ENCODE data around the gene TPP1. TPM values are rescaled to one million over a fixed set of nuclear protein-coding genes. Genes with fewer than 3 reads are reported as not detected.

Gene TPP1
- total and polyA plus RNA-seq, 10 of the 15 experiments (the other 5 are each of a cell fraction or from before 2014, with no cell fraction given) = 7.5 to 64.6 (median 38.3) TPM

GRCh38 chr11:6571434-6572008, 47.7 kb downstream of the TPP1 start:
- CTCF ChIA-PET = no interaction called here
- no peak for ATAC-seq
- POLR2A ChIA-PET = no interaction called here
- in situ Hi-C loops (cut with MboI) (no loop called here), intact Hi-C loops (cut with micrococcal nuclease; ENCODE audit: unreplicated experiment) (no loop called here)
- DNase-seq (ENCODE audit: low read depth, low spot score) = no peak
- 94% methylated on average over 22 of the region's 22 CpGs for WGBS (ENCODE audit: insufficient coverage, insufficient replicate concordance, low lambda C conversion rate, missing lambda C conversion rate)
- TF ChIP-seq SRF (IDR thresholded peaks at IDR 0.05; ENCODE audit: low read depth in 2 of 2, low read length in 2 of 2) (no peak), TAF1 (IDR thresholded peaks at IDR 0.05; ENCODE audit: borderline replicate concordance, low read depth, low read length) (no peak), NR2F1 (conservative IDR thresholded peaks at IDR 0.05) (no peak), NFYA (IDR thresholded peaks at IDR 0.05; ENCODE audit: borderline replicate concordance, low read depth, low read length) (no peak), BCLAF1 (IDR thresholded peaks at IDR 0.05) (no peak), CUX1 (IDR thresholded peaks at IDR 0.05; ENCODE audit: insufficient replicate concordance, low read depth, low read length) (no peak), SPI1 (IDR thresholded peaks at IDR 0.05; ENCODE audit: borderline replicate concordance, insufficient read depth, low read depth, low read length) (no peak), MYC (IDR thresholded peaks at IDR 0.05; ENCODE audit: insufficient read depth, insufficient read length, insufficient replicate concordance, low read length, severe bottlenecking) (no peak), IKZF1 (conservative IDR thresholded peaks at IDR 0.05) (no peak), RCOR1 (conservative IDR thresholded peaks at IDR 0.05; ENCODE audit: low read depth, low read length) (no peak), TBL1XR1 (IDR thresholded peaks at IDR 0.05; ENCODE audit: low read depth, low read length) (no peak), MXI1 (IDR thresholded peaks at IDR 0.05; ENCODE audit: low read depth, low read length) (no peak)
- Histone ChIP-seq H3K27ac (ENCODE audit: control insufficient read depth, insufficient read depth) (no peak overlapping the region), H3K36me3 (ENCODE audit: control insufficient read depth in 2 of 2, insufficient read depth in 2 of 2, low read length in 1 of 2) (peaks cover 0 to 1% of the 10 kb centered on the region in 2 experiments; a peak in 1 of 4 replicates), H3K4me3 (no peak overlapping the region), H2AFZ (ENCODE audit: control insufficient read depth, low read depth, low read length) (no peak overlapping the region), H3K79me2 (ENCODE audit: control insufficient read depth, insufficient read depth, low read length) (no peaks in the 10 kb centered on the region), H3K9me3 (replicated peaks; ENCODE audit: control insufficient read depth, insufficient read depth, low read length) (no peaks in the 10 kb centered on the region), H4K20me1 (ENCODE audit: control insufficient read depth, insufficient read depth) (no peaks in the 10 kb centered on the region), H3K4me1 (ENCODE audit: control insufficient read depth, insufficient read depth, low read length) (no peaks in the 10 kb centered on the region), H3K4me2 (ENCODE audit: control insufficient read depth, insufficient read depth) (no peak overlapping the region), H3K27me3 (replicated peaks in 1 of 2; ENCODE audit: control insufficient read depth in 2 of 2, insufficient read depth in 2 of 2, low read length in 1 of 2) (no peaks in the 10 kb centered on the region), H3K9ac (ENCODE audit: control insufficient read depth, insufficient read depth, low read length) (no peak overlapping the region)
- RAD21 ChIA-PET (ENCODE audit: unreplicated experiment) = no interaction called here
- SMC1A ChIA-PET (ENCODE audit: uncharacterized antibody, unreplicated experiment) = no interaction called here
- BruUV-seq (replicated peaks) = no TSS peak
- FAIRE-seq = no peak

All from GM12878 (cell line).